Non-pigmented ciliary epithelial cell (primary cell): ENCODE measurements around the gene NT5DC3.

ENCODE experiments used
- DNase-seq: peaks from one replicate; pipeline ENCODE4 v3.0.0-alpha.2; 2010; ENCODE audit warnings: low read depth

NT5DC3 gene

DNA sequence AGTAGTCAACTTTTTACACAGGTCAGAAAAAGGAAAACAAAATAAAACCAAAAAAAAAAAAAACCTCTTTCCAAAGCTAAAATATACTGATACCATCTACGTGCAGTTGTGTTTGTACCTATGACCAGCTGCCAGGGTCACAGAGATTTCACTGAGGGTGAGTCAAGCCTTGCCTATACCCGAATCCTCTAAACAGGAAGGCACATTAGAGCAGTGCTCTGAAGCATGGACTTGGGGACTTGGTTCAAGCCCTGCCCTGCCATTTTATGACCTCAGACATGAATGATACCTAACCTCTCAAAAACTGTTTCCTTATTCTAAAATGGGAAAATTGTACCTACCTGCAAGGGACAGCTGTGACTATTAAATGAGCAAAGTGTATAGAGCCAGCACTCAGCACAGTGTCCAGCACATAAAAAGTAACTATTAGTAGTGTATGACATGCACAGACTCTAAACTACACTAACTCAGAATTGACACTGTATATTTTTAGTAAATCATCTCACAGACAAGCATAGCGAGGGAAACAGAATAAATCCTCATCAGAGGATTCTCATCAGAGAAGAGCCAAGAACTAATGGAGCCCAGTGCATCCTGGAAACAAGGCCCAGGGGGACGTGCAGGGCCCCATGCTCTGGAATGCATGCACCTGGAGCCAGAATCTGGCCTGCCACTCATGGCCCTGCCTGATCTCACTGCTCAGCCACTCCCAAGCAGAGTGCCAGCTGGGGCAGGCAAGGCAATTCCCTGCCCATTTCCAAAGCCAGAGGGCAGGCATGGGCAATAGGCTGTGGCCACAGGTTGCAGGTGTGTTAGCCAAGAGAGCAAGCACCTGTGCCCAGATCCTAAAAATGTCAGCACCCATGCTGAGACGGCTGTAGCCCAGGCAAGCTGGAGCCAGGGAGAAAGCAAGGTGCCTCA is 57.0 kb downstream of the NT5DC3 start:
- no peak for DNase-seq

- DNase-seq = no peak
Observed at GRCh38 chr12:103782399-103782798, 58.6 kb downstream of the NT5DC3 start.

- no peak for DNase-seq
Observed at GRCh38 chr12:103780992-103781391, 60.0 kb downstream of the NT5DC3 start.

GRCh38 chr12:103780093-103780440 is 61.0 kb downstream of the NT5DC3 start:
- peak; percentile 37 for DNase-seq

GRCh38 chr12:103779410-103780092 is 61.5 kb downstream of the NT5DC3 start:
- DNase-seq = peak; percentile 20

GRCh38 chr12:103778781-103779180 is 62.3 kb downstream of the NT5DC3 start:
- no peak for DNase-seq

DNA sequence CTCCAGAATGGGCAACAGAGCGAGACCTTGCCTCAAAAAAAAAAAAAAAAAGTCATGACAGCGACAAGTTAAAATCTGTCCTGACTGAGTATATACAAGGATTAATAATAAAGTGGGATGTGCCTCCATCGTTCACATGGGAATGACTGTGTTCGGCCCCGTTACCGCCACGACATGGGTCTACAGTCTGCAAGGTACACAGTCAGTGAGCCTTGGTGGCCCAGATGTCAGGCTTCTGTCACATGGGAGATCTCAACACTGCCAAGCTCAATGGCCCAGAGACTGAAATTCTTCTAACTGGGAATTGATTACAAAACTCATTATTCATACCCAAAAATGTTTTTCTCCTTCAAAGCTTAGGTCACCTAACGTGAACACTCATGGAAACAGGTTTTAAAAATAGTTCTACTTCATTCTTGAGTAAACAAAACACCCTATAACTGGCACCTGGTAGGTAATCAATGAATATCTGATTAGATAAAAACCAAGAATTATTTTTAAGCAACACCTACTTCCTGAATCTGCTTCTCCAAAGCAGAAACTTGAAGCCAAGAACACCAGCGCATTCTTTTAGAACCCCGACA is 66.0 kb downstream of the NT5DC3 start:
- DNase-seq = no peak

DNA sequence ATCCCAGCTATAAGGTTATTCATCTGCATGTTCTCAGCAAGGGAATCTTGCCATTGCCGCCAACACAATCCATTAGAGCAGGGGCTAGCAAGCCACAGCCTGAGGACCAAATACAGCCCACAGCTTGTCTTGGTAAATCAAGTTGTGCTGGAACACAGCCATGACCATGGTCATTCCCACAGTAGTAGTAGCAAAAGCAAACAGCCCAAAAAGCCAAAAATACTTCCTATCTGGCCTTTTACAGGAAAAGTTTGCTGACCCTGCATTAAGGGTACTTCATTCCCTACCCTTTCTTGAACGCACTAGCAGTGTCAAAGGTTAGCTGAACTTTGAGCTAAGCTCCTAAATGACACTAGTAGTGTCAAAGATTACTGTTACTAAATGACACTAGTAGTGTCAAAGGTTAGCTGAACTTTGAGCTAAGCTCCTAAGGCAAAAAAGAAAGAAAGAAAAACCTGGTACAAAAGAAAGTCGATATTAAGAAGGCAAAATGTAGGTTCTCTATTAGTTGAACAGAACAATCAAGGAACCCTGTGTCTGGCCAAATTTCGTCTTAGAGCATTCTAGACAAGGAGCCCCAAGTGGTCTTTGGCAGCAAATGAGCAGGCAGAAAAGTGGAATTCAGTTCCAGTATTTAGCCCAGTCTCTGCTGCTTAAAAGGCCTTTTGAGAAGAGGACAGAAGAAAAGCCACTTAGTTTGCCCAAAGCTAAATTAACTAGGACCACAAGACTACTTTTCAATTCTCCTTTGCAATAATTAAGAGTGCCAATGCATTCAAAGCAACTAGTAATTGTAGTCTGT is 67.7 kb downstream of the NT5DC3 start:
- no peak for DNase-seq

DNA sequence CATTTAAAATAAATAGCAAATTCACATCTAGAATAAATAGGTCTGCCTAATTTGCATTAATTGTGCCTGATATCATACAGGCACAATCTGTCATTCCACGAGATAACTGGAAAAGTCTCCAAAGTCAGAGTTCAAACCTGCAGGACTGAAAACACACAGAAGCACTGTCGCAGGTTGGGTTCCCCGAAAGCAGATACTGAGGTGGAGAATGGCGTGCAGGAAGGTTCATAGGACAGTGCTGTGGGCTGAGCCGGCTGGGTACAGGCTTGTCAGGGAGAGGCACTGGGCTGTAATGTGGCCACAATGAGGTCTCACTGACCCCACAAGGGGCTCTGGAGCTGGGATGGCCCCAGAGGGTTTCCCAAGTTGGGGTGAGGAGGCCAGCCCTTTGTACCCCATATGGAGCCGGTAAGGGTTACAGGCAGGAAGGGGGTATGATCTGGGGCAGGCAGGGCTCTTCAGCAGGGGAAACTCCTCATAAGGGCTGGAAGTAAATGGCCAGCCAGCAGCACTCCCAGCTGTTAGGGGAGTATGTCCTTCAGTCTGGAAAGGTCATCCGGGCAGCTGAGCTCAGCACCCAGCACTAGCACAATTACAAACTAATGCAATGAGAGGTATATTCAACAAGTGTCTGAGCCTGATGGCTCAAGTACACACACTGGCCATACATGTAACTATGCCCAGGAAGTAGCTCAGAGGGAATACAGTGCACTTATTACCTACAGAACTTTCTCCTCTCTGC is 68.5 kb downstream of the NT5DC3 start:
- no peak for DNase-seq

GRCh38 chr12:103771466-103771865 is 69.6 kb downstream of the NT5DC3 start:
- peak; percentile 11 for DNase-seq

DNA sequence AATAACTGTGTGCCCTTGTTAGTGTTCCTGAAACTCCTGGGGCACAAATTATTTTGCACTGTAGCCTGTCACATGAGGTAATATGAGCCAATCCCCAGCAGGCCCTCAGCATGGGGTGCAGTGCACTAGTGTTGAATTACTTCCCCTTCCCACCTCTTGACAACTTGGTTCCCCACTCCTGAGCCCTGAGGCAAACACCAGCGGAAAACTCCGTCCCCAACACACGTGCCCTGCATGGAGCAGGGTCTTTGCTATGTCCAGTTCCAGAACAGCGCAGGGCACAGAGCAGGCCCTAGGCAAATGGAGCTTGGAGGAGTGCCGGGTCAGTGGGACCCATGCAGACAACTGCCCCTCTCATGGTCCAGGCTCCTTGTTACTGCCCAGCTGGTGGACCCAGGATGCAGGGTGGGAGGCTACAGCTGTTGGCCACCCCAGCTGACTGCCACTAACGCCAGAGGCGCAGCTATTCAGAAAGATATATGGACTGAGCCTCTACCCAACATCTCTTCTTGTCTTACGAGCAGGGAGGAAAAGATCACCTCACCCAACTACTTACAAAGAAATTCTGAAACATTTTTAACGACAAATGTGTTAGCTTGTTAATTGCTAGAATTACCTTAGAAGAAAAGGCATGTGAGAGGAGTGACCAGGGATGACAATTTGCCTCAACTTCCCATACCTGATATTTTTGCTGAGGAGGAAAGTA is 71.6 kb downstream of the NT5DC3 start:
- DNase-seq = no peak

DNA sequence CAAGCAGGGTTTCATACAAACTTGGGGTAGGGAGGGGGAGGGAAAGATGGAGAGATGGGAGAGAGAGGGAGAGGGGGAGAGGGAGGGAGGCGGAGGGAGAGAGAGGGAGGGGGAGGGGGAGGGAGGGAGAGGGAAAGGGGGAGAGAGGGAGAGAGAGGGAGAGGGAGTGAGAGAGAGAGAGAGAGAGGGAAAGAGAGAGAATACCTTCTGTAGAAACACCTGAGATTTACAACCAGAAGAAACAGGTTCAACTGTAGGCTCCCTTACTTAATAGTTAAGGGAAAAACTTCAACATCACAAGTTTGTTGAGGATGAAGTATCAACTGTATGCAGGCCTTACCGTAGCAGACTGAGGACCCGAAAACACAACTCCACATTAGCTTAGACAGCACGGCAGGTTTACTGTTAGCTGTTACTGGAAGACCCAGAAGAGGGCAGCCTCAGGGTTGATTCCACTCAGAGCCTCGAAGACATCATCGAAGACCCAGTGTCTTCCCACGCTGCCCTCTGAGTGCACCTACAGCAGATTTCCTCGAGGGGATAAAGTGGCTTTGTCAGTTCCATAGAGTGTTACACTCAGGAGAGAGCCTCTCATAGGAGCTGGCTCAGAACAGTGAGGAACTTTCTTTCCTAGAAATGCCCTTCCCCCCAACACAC is 72.4 kb downstream of the NT5DC3 start:
- DNase-seq = no peak

- no peak for DNase-seq
Observed at GRCh38 chr12:103766028-103766427, 75.0 kb downstream of the NT5DC3 start.

DNA sequence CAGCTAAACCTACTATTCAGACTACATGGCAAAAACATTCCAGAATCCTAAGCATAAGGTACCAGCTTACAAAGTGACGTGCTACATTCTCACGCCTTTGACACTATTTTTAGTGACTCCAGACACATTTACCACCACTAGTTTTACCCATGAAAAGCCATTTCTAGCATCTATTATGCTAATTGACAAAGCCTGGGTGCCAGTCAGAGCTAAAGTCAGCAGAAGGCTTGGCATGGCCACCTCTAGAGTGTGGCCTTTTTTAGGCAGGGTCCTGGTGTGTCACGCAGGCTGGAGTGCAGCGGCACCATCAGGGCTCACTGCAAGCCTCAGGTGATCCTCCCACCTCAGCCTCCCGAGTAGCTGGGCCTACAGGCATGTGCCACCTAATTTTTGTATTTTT is 75.7 kb downstream of the NT5DC3 start:
- no peak for DNase-seq

DNA sequence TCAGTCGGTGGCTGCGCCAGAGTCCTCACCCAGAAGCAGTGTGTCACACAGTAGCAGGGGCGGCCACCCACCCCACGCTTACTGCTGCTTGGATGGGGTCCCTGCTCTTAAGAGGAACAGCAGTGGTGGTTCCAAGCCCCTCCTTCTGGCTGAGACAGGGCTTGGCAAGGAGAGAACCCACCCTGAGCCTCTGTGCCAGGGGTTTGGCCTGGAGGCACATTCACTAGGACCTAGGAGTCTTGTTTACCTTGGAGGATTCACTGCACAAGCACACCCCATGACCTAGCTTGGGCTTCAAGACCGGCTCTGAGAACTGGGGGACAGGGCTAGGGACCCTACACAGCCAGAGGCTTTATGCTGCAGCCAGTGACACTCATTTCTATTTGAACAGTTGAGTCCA is 78.6 kb downstream of the NT5DC3 start:
- no peak for DNase-seq

- no peak for DNase-seq
Observed at GRCh38 chr12:103758310-103759089, 82.5 kb downstream of the NT5DC3 start.

- DNase-seq = no peak
Observed at GRCh38 chr12:103757248-103757647, 83.8 kb downstream of the NT5DC3 start.

DNA sequence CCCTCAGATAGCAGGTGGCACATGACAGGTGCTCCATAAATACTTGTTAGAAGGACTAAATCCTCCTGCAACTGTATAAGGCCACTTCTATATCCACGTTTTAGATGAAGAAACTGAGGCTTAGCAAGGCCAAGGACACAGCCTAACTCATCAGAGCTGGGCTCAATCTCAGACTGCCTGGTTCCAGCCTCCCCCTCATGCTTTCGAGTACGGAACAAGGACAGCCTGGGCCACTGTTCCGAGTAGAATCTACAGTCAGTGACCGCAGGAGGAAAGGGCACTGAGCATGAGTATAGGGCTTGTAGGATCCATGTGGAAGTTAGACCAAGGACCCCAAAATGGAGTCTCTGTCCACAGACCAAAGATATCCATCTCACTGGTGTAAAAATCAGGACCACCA is 84.6 kb downstream of the NT5DC3 start:
- no peak for DNase-seq

GRCh38 chr12:103755425-103755824 is 85.6 kb downstream of the NT5DC3 start:
- DNase-seq = no peak

DNA sequence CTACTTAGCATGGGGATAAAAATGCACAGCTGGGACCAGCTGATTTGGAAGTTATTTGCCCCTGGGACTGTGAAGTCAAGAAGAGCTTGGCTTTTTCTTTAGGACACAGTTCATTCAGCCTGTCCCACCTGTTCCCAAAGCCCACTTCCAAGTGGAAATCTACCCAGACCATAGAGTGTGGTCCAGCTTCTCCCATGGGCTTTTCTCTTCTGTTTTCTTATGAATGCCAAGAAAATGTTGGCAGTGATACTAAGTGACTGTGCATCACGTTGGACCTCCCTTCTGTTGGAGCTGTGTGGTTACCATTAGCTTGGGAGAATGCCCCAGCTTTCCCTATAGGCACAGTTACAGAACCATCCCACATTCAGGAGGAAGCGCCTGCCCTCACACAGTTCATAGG is 89.4 kb downstream of the NT5DC3 start:
- DNase-seq = no peak
